ENCODE data around the gene RPL39L. TPM values are rescaled to one million over a fixed set of nuclear protein-coding genes. Genes with fewer than 3 reads are reported as not detected.
A peak's percentile ranks its signal among the peaks of the same experiment; 100 is the strongest.

Gene RPL39L
- polyA plus RNA-seq, 6 donors from 2014 or later, result 3.3 to 12.6 (median 10.6) TPM

- Mint-ChIP-seq H3K9me3 (peaks cover 0 to 14% (median 5%) of the 10 kb centered on the region in 7 donors), H3K4me3 (no peak overlapping the region), H3K4me1 (peaks cover 12 to 20% (median 16%) of the 10 kb centered on the region in 3 donors), H3K36me3 (no peaks in the 10 kb centered on the region), H3K27ac (no peak overlapping the region), H3K27me3 (no peaks in the 10 kb centered on the region)
- ATAC-seq (ENCODE audit: low read depth in 2 of 2) (no peak), DNase-seq (no peak)
Measured at GRCh38 chr3:187103251-187103650, 36.0 kb downstream of the RPL39L start.

GRCh38 chr3:187102073-187102634, 37.1 kb downstream of the RPL39L start:
- Mint-ChIP-seq H3K27ac (peak overlapping the region in 5 of 6 donors; percentile 9 to 75 (median 53)), H3K27me3 (no peaks in the 10 kb centered on the region), H3K4me1 (peaks cover 16 to 22% (median 20%) of the 10 kb centered on the region in 3 donors), H3K9me3 (peaks cover 0 to 21% (median 6%) of the 10 kb centered on the region in 7 donors), H3K36me3 (peaks cover 0 to 8% of the 10 kb centered on the region in 2 donors), H3K4me3 (peak overlapping the region; percentile 1 to 86 (median 69))
- ATAC-seq (ENCODE audit: low read depth in 2 of 2) (no peak), DNase-seq (no peak)

GRCh38 chr3:187101184-187102072, 37.9 kb downstream of the RPL39L start:
- peaks cover 18 to 29% (median 24%) of the 10 kb centered on the region in 3 donors for H3K4me1 Mint-ChIP-seq
- ATAC-seq (ENCODE audit: low read depth in 2 of 2) (peak; percentile 68 to 69), DNase-seq (peak; percentile 11)
- peaks cover 0 to 8% of the 10 kb centered on the region in 2 donors for H3K36me3 Mint-ChIP-seq
- H3K9me3 Mint-ChIP-seq, result peaks cover 0 to 27% (median 6%) of the 10 kb centered on the region in 7 donors
- H3K4me3 Mint-ChIP-seq, result peak overlapping the region; percentile 1 to 86 (median 69)
- H3K27me3 Mint-ChIP-seq, result no peaks in the 10 kb centered on the region
- H3K27ac Mint-ChIP-seq, result peak overlapping the region in 5 of 6 donors; percentile 9 to 75 (median 53)

GRCh38 chr3:187098923-187099512, 40.3 kb downstream of the RPL39L start:
- no peak overlapping the region for H3K4me3 Mint-ChIP-seq
- H3K36me3 Mint-ChIP-seq, result peaks cover 0 to 13% of the 10 kb centered on the region in 2 donors
- H3K4me1 Mint-ChIP-seq, result peaks cover 23 to 28% (median 28%) of the 10 kb centered on the region in 3 donors
- no peaks in the 10 kb centered on the region for H3K27me3 Mint-ChIP-seq
- H3K27ac Mint-ChIP-seq, result peak overlapping the region in 1 of 6 donors; percentile 48
- no peak for DNase-seq
- ATAC-seq (ENCODE audit: low read depth in 2 of 2), result no peak
- H3K9me3 Mint-ChIP-seq, result peaks cover 0 to 34% (median 12%) of the 10 kb centered on the region in 7 donors

- Mint-ChIP-seq H3K36me3 (peaks cover 15 to 23% of the 10 kb centered on the region in 2 donors), H3K4me1 (peaks cover 11 to 12% (median 12%) of the 10 kb centered on the region in 3 donors), H3K27ac (no peak overlapping the region), H3K9me3 (peaks cover under 1 to 57% (median 36%) of the 10 kb centered on the region in 7 donors), H3K27me3 (no peaks in the 10 kb centered on the region), H3K4me3 (no peak overlapping the region)
- ATAC-seq (ENCODE audit: low read depth in 2 of 2), result no peak
- no peak for DNase-seq
Measured at GRCh38 chr3:187093320-187093719, 46.0 kb downstream of the RPL39L start.

GRCh38 chr3:187088701-187089100, 50.6 kb downstream of the RPL39L start:
- Mint-ChIP-seq H3K4me1 (peaks cover 0 to 6% (median 0%) of the 10 kb centered on the region in 3 donors), H3K36me3 (peaks cover 16 to 22% of the 10 kb centered on the region in 2 donors), H3K9me3 (peaks cover 5 to 58% (median 38%) of the 10 kb centered on the region in 7 donors), H3K27me3 (no peaks in the 10 kb centered on the region), H3K4me3 (no peak overlapping the region), H3K27ac (no peak overlapping the region)
- no peak for DNase-seq
- no peak for ATAC-seq (ENCODE audit: low read depth in 2 of 2)

GRCh38 chr3:187086831-187087230, 52.5 kb downstream of the RPL39L start:
- Mint-ChIP-seq H3K9me3 (peaks cover 5 to 54% (median 32%) of the 10 kb centered on the region in 7 donors), H3K27me3 (no peaks in the 10 kb centered on the region), H3K4me1 (peaks cover 0 to 15% (median 6%) of the 10 kb centered on the region in 3 donors), H3K36me3 (peaks cover 16 to 20% of the 10 kb centered on the region in 2 donors), H3K27ac (no peak overlapping the region), H3K4me3 (no peak overlapping the region)
- DNase-seq, result no peak
- ATAC-seq (ENCODE audit: low read depth in 2 of 2), result no peak

GRCh38 chr3:187085933-187086332, 53.4 kb downstream of the RPL39L start:
- Mint-ChIP-seq H3K27ac (peak overlapping the region in 1 of 6 donors; percentile 60), H3K27me3 (no peaks in the 10 kb centered on the region), H3K9me3 (peaks cover 5 to 48% (median 30%) of the 10 kb centered on the region in 7 donors), H3K4me1 (peaks cover 1 to 15% (median 6%) of the 10 kb centered on the region in 3 donors), H3K4me3 (no peak overlapping the region), H3K36me3 (peaks cover 9 to 14% of the 10 kb centered on the region in 2 donors)
- DNase-seq, result no peak
- ATAC-seq (ENCODE audit: low read depth in 2 of 2), result no peak

GRCh38 chr3:187085021-187085666, 54.2 kb downstream of the RPL39L start:
- no peak overlapping the region for H3K27ac Mint-ChIP-seq
- H3K4me3 Mint-ChIP-seq, result peak overlapping the region in 1 of 8 donors; percentile 3
- H3K27me3 Mint-ChIP-seq, result no peaks in the 10 kb centered on the region
- DNase-seq, result no peak
- no peak for ATAC-seq (ENCODE audit: low read depth in 2 of 2)
- peaks cover 3 to 15% (median 6%) of the 10 kb centered on the region in 3 donors for H3K4me1 Mint-ChIP-seq
- H3K9me3 Mint-ChIP-seq, result peaks cover 5 to 41% (median 28%) of the 10 kb centered on the region in 7 donors
- peaks cover 8 to 13% of the 10 kb centered on the region in 2 donors for H3K36me3 Mint-ChIP-seq

- H3K36me3 Mint-ChIP-seq, result peaks cover 8 to 12% of the 10 kb centered on the region in 2 donors
- H3K4me1 Mint-ChIP-seq, result peaks cover 3 to 15% (median 9%) of the 10 kb centered on the region in 3 donors
- H3K9me3 Mint-ChIP-seq, result peaks cover 5 to 36% (median 24%) of the 10 kb centered on the region in 7 donors
- ATAC-seq (ENCODE audit: low read depth in 2 of 2), result no peak
- H3K27me3 Mint-ChIP-seq, result no peaks in the 10 kb centered on the region
- no peak overlapping the region for H3K27ac Mint-ChIP-seq
- H3K4me3 Mint-ChIP-seq, result no peak overlapping the region
- no peak for DNase-seq
Measured at GRCh38 chr3:187084580-187084979, 54.7 kb downstream of the RPL39L start.

GRCh38 chr3:187084126-187084525, 55.2 kb downstream of the RPL39L start:
- DNase-seq (no peak), ATAC-seq (ENCODE audit: low read depth in 2 of 2) (no peak)
- Mint-ChIP-seq H3K4me3 (no peak overlapping the region), H3K36me3 (peaks cover 8 to 12% of the 10 kb centered on the region in 2 donors), H3K4me1 (peaks cover 3 to 15% (median 13%) of the 10 kb centered on the region in 3 donors), H3K27ac (no peak overlapping the region), H3K27me3 (no peaks in the 10 kb centered on the region), H3K9me3 (peaks cover 5 to 32% (median 21%) of the 10 kb centered on the region in 7 donors)

- H3K4me3 Mint-ChIP-seq, result no peak overlapping the region
- H3K27me3 Mint-ChIP-seq, result no peaks in the 10 kb centered on the region
- H3K9me3 Mint-ChIP-seq, result peaks cover 0 to 19% (median 10%) of the 10 kb centered on the region in 7 donors
- H3K27ac Mint-ChIP-seq, result peak overlapping the region in 4 of 6 donors; percentile 27 to 82 (median 52)
- peaks cover 4 to 21% (median 18%) of the 10 kb centered on the region in 3 donors for H3K4me1 Mint-ChIP-seq
- ATAC-seq (ENCODE audit: low read depth in 2 of 2) (no peak), DNase-seq (no peak)
- peaks cover 13 to 21% of the 10 kb centered on the region in 2 donors for H3K36me3 Mint-ChIP-seq
Measured at GRCh38 chr3:187082758-187083375, 56.4 kb downstream of the RPL39L start.

Measured in naive B cell (primary cell).